Activated CD4-positive, alpha-beta T cell treated with anti-CD3 and anti-CD28 coated beads, Interleukin-10, Interleukin-2, amounts not matched to agents 100 ng/mL and 50 ng/mL, durations not matched to agents 16 hours and 8 hours (primary cell): ENCODE data around the gene SNRK.

Experiments
- DNase-seq: peaks from one replicate; pipeline ENCODE4 v3.0.0-alpha.2; 2020

Gene SNRK

GRCh38 chr3:43317461-43318316 is 31.3 kb downstream of the SNRK start:
- no peak for DNase-seq

- DNase-seq: no peak
These were observed 33.0 kb downstream of the SNRK start for GRCh38 chr3:43319376-43319775.

- DNase-seq: no peak
These were observed 33.5 kb downstream of the SNRK start for GRCh38 chr3:43319794-43320193.

- no peak for DNase-seq
These were observed 33.9 kb downstream of the SNRK start for GRCh38 chr3:43320288-43320687.

DNA sequence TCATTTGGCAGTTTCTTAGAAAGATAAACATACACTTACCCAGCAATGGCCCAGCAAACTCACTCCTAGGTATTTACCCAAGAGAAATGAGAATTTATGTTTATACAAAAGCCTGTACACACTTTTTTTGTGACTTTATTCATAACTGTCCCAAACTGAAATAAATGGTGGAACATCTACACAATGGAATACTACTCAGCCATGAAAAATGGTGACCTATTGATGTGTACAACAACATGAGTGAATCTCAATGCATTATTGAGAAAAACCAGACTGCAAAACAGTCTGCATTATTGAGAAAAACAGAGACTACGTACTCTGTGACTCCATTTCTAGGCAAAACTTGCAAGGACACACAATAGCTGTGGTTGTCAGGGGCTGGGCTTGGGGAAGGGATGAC is 37.2 kb downstream of the SNRK start:
- DNase-seq: no peak

DNA sequence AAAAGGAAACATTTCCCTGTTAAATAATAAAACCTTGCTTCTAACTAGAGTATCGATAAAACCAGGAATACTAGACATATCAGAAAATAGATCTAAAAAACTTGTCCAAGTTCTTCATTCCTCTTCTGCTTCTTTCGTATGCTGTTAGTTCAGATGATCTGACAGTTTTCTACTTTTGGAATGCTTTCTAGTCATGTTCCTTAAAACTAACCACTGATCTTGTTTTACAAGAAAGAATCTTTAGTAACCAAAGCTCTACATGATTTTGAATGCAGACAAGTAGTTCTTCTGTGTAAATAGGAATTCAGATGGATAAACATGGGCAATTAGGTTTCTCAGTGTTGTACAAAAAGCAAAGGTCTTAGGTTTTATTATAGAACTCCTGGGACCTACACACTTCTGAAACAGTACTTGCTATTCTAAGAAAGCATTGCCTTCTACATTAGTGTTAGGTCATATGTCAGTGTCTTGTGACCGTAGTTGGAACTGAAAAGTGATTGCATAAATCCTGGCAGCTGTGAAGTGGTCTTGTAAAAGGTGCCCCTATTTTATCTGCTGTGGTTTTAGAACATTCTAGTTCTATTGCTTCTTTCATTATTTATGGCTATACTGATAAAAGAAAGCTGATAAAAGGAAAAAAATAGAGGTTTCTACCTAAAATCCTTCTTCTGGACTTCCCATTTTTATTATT is 40.7 kb downstream of the SNRK start:
- DNase-seq: no peak

- no peak for DNase-seq
These were observed 41.2 kb downstream of the SNRK start for GRCh38 chr3:43327582-43327979.

DNA sequence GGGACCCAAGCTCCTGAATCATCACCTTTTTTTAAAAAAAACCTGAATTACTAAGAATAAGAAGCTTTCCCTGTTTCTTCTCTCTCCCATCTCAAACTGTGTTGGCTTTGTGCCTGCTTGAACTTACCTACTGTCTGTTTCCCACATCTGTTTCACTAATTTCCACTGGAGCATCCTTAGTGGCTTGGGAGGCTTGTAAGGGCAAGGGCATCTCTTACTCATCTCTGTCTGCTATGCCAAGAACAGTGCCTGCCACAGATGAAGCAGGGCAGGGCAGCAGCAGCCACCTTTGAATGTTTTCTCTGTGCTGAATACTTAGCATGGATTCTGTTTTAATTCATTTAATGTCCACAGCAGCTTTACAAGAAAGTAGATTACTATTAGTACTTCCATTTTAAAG is 42.3 kb downstream of the SNRK start:
- DNase-seq: no peak

DNA sequence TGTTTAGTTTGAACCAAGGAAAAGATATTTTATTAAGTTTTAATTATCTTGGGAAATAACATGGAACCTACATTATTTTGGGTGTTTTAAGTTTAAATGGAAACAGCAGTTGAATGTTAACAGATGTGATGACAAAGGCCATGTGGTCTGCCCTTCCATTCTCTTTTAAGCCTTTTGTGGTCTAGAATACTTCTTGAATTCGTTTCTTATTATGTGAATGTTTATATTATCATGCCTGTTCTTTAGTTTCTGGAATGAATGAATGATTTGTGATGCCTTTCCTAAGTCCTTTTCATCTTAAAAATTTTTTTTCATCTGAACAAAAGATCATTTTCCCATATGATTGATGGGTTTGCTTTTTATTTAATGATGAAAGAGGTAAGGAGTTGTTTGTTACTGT is 44.6 kb downstream of the SNRK start:
- no peak for DNase-seq

DNA sequence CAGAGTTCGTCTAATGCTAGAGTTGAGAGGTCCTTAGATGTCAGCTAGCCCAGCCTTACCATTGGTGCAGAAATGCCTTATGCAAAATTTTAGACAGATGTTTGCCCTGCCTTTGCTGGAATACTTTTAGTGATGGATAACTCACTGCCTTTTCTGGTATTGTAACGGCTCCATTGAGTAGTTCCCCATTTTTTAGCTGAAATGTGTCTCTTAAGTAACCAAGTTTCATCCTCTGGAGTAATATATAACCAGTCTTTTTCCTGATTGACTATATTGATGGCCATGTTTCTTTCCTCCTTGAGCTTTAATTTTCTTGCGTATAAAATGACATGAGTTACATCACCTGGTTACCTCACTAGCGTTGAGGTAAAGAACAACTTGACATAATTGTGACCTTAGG is 45.0 kb downstream of the SNRK start:
- DNase-seq: no peak

GRCh38 chr3:43334976-43335375 is 48.6 kb downstream of the SNRK start:
- DNase-seq: no peak

- no peak for DNase-seq
These were observed 49.5 kb downstream of the SNRK start for GRCh38 chr3:43335799-43336198.

GRCh38 chr3:43338295-43338694 is 52.0 kb downstream of the SNRK start:
- no peak for DNase-seq

GRCh38 chr3:43340403-43340802 is 54.1 kb downstream of the SNRK start:
- no peak for DNase-seq

DNA sequence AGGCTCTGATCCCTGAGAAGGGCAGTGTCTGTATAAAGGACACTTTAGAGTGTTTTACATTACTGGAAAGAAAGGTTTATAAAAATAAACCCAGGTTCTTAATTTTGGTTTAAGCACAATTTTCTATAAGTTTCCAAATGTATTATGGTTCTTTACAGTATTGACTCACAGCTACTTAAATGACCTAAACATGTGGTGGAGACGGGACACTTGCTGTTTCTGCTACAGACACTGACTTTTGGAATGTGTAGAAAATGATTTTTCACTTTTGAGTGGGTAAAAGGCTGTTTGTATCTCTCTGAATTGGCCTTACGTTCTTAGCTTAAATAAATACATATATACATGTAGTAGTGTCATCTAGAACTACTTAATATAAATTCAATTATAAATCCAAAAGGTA is 55.4 kb downstream of the SNRK start:
- DNase-seq: peak; percentile 18

- no peak for DNase-seq
These were observed 56.8 kb downstream of the SNRK start for GRCh38 chr3:43343185-43343584.

GRCh38 chr3:43343815-43344214 is 57.5 kb downstream of the SNRK start:
- DNase-seq: no peak

DNA sequence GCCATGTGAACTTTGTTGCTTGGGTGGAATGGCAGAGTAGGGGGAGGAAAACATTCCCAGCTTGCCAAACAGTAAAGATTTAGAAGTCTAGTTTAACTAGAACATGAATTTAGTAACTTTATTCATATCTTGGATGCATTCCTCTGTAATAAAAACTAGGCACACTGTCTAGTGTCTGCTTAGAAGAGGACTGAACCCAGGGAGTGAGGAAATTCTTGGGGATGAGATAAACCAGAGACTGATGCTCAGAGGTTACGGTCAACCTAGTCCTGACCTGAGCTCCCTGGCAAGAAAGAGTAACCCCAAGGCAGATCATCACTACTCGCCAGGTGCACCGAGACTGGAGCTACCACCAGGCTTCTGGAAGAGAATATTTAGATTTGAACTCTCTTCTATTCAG is 58.2 kb downstream of the SNRK start:
- no peak for DNase-seq

GRCh38 chr3:43345246-43345645 is 58.9 kb downstream of the SNRK start:
- DNase-seq: no peak

DNA sequence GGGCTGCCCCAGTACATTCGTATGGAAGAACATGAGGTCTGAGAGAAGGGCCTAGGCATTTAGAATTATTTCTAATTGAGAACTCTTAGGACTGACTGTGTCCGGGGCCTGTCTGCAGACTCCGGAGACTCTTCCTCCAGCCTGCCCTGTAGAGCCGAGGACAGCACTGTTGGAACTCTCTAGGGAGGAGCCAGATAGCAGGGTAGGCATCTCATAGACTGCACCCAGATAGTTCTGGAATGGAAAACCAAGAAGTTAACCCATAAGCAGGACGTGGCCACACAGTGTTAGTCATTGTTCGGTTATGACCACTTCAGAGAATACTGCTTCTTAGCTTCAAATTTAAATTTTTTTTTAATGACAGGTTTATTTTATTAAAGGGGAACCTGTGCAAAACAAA is 59.5 kb downstream of the SNRK start:
- peak; percentile 43 for DNase-seq

GRCh38 chr3:43346978-43347749 is 60.8 kb downstream of the SNRK start:
- peak; percentile 63 for DNase-seq

- DNase-seq: no peak
These were observed 61.4 kb downstream of the SNRK start for GRCh38 chr3:43347774-43348173.

DNA sequence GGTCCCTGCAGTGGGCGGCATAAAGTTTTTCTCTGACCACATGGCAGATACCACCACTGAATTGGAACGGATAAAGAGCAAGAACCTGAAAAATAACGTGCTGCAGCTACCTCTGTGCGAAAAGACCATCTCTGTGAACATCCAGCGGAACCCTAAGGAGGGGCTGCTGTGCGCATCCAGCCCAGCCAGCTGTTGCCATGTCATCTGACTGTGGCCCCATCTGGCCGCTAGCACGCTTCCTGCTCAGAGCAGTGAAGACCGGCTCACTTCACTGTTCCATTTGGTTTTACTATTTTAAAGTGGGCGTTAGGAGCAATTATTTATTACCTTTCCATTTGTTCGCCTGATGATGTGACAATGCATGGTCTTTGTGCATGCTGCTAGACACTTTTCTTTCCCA is 62.0 kb downstream of the SNRK start:
- no peak for DNase-seq
